Liver (tissue), 9 donors: ENCODE results near the gene ADGRV1. TPM values are rescaled to one million over a fixed set of nuclear protein-coding genes. Genes with fewer than 3 reads are reported as not detected.

Experiments used
- DNase-seq: peaks from one replicate; pipeline ENCODE4 v3.0.0-alpha.2; 2017; ENCODE audit warnings: low spot score
- H3K27ac ChIP-seq, 2 donors: one replicate each; pipeline ENCODE4 v1.7.0; 2013; ENCODE audit warnings: inconsistent platforms in 2 of 2, low read length in 2 of 2, control low read depth in 1 of 2, low read depth in 1 of 2, mild to moderate bottlenecking in 1 of 2
- H3K27me3 ChIP-seq, 4 donors: one replicate each; pipeline versions ENCODE4 v1.6.1 to v1.7.0; 2013; ENCODE audit warnings: low read length in 3 of 4, inconsistent platforms in 1 of 4, mild to moderate bottlenecking in 1 of 4, moderate library complexity in 1 of 4; ENCODE audit not compliant: control insufficient read depth in 4 of 4, insufficient read depth in 4 of 4
- H3K36me3 ChIP-seq, 4 donors: one replicate each; pipeline versions ENCODE4 v1.6.1 to v1.7.0; 2013; ENCODE audit warnings: low read length in 3 of 4, mild to moderate bottlenecking in 3 of 4, low read depth in 1 of 4, moderate library complexity in 1 of 4; ENCODE audit not compliant: control insufficient read depth in 4 of 4, insufficient read depth in 3 of 4
- H3K4me1 ChIP-seq, 4 donors: one replicate each; pipeline versions ENCODE4 v1.6.1 to v1.7.0; 2013; ENCODE audit warnings: low read length in 3 of 4, mild to moderate bottlenecking in 3 of 4, moderate library complexity in 1 of 4; ENCODE audit not compliant: control insufficient read depth in 4 of 4, insufficient read depth in 4 of 4
- H3K4me3 ChIP-seq, 3 donors: one replicate each; pipeline versions ENCODE4 v1.6.1 to v1.7.0; 2013; ENCODE audit warnings: low read length in 3 of 3, control low read depth in 1 of 3, low read depth in 1 of 3, mild to moderate bottlenecking in 1 of 3
- H3K9ac ChIP-seq, 2 donors: one replicate each; pipeline ENCODE4 v1.7.0; 2013; ENCODE audit warnings: low read length in 2 of 2, mild to moderate bottlenecking in 2 of 2, moderate library complexity in 2 of 2, control low read depth in 1 of 2, low read depth in 1 of 2
- H3K9me3 ChIP-seq, 4 donors: one replicate each; pipeline versions ENCODE4 v1.6.1 to v1.7.0; 2013; ENCODE audit warnings: low read length in 3 of 4; ENCODE audit not compliant: control insufficient read depth in 4 of 4
- ATF3 ChIP-seq: IDR thresholded peaks from 2 replicates; pipeline ENCODE4 v1.6.1; 2016; ENCODE audit warnings: antibody characterized with exemption
- CTCF ChIP-seq: fragments of 150-350 bp; IDR thresholded peaks from 2 replicates; pipeline ENCODE4 v1.5.1; 2017; ENCODE audit warnings: improper control_type of control experiment, low read depth, low read length; ENCODE audit not compliant: missing input control
- FOXA1 ChIP-seq: IDR thresholded peaks from 2 replicates; pipeline ENCODE4 v1.6.1; 2016; ENCODE audit warnings: antibody characterized with exemption
- FOXA2 ChIP-seq: IDR thresholded peaks from 2 replicates; pipeline ENCODE4 v1.6.1; 2016; ENCODE audit warnings: antibody characterized with exemption
- HNF4A ChIP-seq, 2 donors: conservative IDR thresholded peaks; 2 replicates each; pipeline ENCODE4 v1.6.1; 2016; ENCODE audit warnings: antibody characterized with exemption in 2 of 2, mild to moderate bottlenecking in 2 of 2
- HNF4G ChIP-seq: IDR thresholded peaks from 2 replicates; pipeline ENCODE4 v1.6.1; 2016; ENCODE audit warnings: antibody characterized with exemption
- JUND ChIP-seq, 2 donors: IDR thresholded peaks; 2 replicates each; pipeline ENCODE4 v1.6.1; 2016; ENCODE audit warnings: antibody characterized with exemption in 2 of 2
- MAX ChIP-seq: IDR thresholded peaks from 2 replicates; pipeline ENCODE4 v1.6.1; 2016; ENCODE audit warnings: antibody characterized with exemption
- RAD21 ChIP-seq, 2 donors: IDR thresholded peaks; 2 replicates each; pipeline ENCODE4 v1.6.1; 2016; ENCODE audit warnings: antibody characterized with exemption in 2 of 2, mild to moderate bottlenecking in 2 of 2
- REST ChIP-seq: IDR thresholded peaks from 2 replicates; pipeline ENCODE4 v1.6.1; 2016; ENCODE audit warnings: antibody characterized with exemption, mild to moderate bottlenecking
- SP1 ChIP-seq: IDR thresholded peaks from 2 replicates; pipeline ENCODE4 v1.6.1; 2018; ENCODE audit warnings: antibody characterized with exemption, mild to moderate bottlenecking
- YY1 ChIP-seq: IDR thresholded peaks from 2 replicates; pipeline ENCODE4 v1.6.1; 2016; ENCODE audit warnings: antibody characterized with exemption, mild to moderate bottlenecking
- WGBS: extraction: QIAGEN DNeasy Blood & Tissue Kit; methylation state at CpG from one replicate; pipeline ENCODE4 v1.1.7; 2013; 5-methylcytosine and 5-hydroxymethylcytosine counted together
- polyA plus RNA-seq, 2 donors: library from polyadenylated mRNA; stranded (reverse) in 1 of 2; unstranded in 1 of 2; fragments of 200-250 nt in 1 of 2; fragments of >200 nt in 1 of 2; fragmentation: Nextera tagmentation in 1 of 2; extraction: Ambion mirVana in 1 of 2; gene quantifications; one replicate each; pipeline versions ENCODE4 v1.2.1 to v1.2.3, GENCODE V29; 2013 to 2015
- total RNA-seq, 2 donors: library from RNA; depleted of rRNA; stranded (reverse); fragments of >200 nt; gene quantifications; one replicate each; pipeline ENCODE4 v1.2.3, GENCODE V29; 2014
- donor health status: healthy.
- donor health status: healthy.
- donor health status: healthy.
- donor health status: healthy.
- donor health status: healthy.

The ADGRV1 gene
- total and polyA plus RNA-seq, 4 donors: 5.1 to 15.5 (median 9.6) TPM

GRCh38 chr5:90542827-90543519 is 15.6 kb upstream of the ADGRV1 start (continued):
- TF ChIP-seq CTCF (no peak), YY1 (no peak), ATF3 (no peak), JUND (IDR thresholded peaks at IDR 0.05) (no peak), FOXA2 (no peak), FOXA1 (no peak), RAD21 (IDR thresholded peaks at IDR 0.05) (no peak)

GRCh38 chr5:90545511-90545910 is 13.1 kb upstream of the ADGRV1 start:
- DNase-seq: no peak
- Histone ChIP-seq H3K9me3 (no peaks in the 10 kb centered on the region), H3K4me3 (no peak overlapping the region), H3K9ac (no peak overlapping the region), H3K27ac (no peak overlapping the region), H3K27me3 (peaks cover 0 to 9% (median under 1%) of the 10 kb centered on the region in 4 donors), H3K4me1 (no peaks in the 10 kb centered on the region), H3K36me3 (no peaks in the 10 kb centered on the region)
- 66% methylated on average over 2 of the region's 2 CpGs for WGBS
- TF ChIP-seq CTCF (no peak), ATF3 (no peak), RAD21 (IDR thresholded peaks at IDR 0.05) (no peak), YY1 (no peak), FOXA2 (no peak)

GRCh38 chr5:90546216-90546837 is 12.3 kb upstream of the ADGRV1 start:
- TF ChIP-seq YY1 (no peak), HNF4G (no peak), FOXA1 (no peak), REST (no peak), MAX (no peak), HNF4A (conservative IDR thresholded peaks at IDR 0.05) (no peak), JUND (IDR thresholded peaks at IDR 0.05) (no peak), SP1 (no peak)

More at GRCh38 chr5:90546216-90546837, 12.3 kb upstream of the ADGRV1 start:
- Histone ChIP-seq H3K27me3 (peaks cover 0 to 9% (median under 1%) of the 10 kb centered on the region in 4 donors), H3K4me3 (no peak overlapping the region), H3K9ac (no peak overlapping the region), H3K36me3 (no peaks in the 10 kb centered on the region), H3K9me3 (no peaks in the 10 kb centered on the region), H3K4me1 (no peaks in the 10 kb centered on the region), H3K27ac (no peak overlapping the region)
- 87% methylated on average over 4 of the region's 4 CpGs for WGBS
- DNase-seq: no peak
